ENCODE data around the gene ZNF407.
A peak's percentile ranks its signal among the peaks of the same experiment; 100 is the strongest.

The ZNF407 gene

DNA sequence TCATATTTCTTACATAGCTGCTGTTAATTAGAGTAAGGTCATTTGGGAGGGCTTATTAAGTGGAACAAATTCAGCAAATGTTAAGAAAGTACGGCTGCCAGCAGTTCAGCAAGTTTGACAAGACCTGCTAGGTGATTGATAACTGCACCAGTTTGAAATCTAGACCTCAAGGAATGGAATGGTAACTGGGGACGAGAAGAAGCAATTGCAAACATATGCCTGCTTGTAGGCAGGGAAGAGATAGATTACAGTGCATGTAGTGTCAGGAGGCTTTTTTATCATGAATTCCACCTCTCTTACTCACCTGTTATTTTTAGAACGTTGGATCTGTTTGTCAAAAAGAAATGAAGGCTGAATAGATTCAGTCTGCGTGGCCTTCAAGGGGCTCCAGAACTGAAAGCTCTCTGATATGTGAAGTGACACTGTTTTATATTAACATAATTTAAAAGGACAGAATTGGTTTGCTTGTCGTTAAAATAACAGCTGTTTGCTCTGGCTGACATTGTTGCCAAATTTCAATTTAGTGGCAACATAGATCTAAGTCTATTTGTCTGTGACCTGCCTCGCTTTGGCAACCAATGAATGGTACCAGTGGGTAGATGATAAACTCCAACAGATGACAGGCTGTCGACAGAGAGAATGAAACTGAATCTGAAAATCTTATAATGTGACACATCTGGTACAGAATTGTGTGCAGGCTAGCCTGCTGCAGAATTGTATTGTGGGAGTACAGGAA lies 199.3 kb downstream of the ZNF407 start:
- intact Hi-C loops (cut with DNase I), result no loop called here
- DNase-seq, result peak in 18 of 42 donors; percentile 11 to 65 (median 33)

DNA sequence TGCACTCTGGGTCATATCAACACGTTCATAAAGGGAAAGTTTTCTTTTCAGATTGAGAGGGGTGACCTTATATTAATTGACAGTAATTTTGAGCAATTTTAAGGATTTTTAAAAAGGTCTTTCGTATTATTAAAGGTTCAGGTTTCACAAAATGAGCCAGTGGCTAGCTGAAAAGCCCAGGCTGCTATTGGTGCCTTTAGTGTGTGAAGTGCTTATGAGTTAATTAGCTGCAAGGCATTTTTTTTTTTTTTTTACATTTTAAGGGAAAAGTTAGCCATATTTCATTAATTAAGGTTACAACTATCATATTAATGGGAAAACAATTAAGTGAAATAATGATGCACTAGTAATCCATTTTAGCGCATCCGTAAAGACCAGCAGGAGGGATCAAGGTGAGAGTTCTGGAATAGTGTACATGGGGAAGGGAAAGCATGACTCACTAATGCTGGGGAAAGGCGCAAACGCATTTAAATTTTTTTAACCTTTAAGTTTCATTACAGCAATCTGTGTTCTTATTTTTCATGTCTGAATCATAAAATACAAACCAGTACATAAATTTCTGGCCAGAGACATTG lies 200.0 kb downstream of the ZNF407 start:
- intact Hi-C loops (cut with DNase I), result no loop called here
- no peak for DNase-seq

DNA sequence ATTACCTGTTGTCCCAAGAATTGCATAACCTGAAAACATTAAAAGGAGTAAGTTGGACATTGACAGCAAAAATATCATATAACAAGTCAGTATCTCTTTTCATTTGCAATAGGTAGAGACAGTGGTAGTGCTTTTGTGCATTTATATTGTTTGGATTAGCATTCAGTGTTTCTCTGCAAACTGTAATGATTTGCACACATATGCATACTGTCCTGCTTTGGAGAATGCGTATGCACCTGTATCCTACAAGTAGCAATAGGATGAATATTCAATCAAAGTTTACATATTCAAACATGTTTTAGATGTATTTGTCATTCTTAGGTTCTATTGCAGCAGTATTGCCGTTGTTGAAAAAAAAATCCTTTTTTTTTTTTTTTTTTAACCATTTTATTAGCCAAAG lies 201.9 kb downstream of the ZNF407 start:
- DNase-seq, result no peak
- intact Hi-C loops (cut with DNase I), result no loop called here

DNA sequence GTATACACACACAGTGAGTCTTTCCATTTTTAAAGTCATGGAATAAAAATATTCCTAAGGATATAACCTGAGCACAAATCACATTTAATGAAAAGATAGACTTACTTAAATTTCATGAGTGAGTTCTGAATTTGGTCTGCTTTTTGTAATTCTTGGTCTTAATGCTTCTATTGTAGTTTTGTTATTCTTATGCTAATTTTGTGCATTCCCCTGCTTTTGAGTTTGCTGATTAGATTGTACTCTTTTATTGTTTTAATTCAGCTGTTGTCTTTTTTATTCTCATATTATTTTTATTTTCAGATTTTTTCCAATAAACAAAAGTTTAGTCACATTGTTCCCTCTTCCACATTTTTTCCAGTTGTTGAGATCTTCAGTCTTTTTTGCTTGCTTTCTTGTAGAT lies 202.4 kb downstream of the ZNF407 start:
- DNase-seq, result no peak
- intact Hi-C loops (cut with DNase I), result no loop called here

DNA sequence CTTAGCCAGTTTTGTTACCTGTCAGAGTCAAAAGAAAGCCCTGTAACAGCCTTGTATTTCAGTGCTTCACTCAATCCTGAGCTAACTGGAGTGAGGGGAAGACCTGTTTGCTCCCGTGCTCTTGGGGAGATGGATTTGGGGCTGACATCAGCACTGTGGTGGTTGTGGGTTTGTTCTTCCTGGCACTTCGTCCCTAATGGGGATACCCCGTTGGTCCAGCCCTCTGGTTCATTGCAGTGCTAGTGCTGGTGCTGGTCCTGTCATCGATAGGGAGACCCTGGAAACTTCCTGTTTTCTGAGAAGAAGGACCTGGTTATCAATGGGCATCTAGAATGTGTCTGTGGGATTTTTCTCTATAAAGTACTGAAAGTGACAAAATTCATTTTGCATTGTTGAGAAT lies 205.4 kb downstream of the ZNF407 start:
- intact Hi-C loops (cut with DNase I), result no loop called here
- no peak for DNase-seq

DNA sequence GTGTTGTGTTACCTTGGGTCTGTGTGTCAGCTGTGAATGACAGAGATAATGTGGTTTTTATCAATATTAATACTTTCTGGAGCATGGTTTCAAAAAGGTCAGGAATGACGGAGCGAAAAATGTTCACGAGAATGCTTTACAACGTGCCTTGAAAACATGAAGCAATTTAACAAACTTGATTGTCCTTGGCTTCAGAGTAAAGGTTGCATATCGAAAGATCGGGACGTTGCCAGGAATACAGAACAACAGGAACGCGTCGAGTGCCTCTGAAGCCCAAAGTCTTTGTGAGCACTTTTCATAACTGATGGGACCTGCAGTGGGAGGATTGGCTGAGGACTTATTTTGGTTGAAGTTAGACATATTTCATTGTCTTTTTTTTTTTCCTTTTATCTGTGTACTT lies 206.1 kb downstream of the ZNF407 start:
- intact Hi-C loops (cut with DNase I), result no loop called here
- DNase-seq, result no peak

DNA sequence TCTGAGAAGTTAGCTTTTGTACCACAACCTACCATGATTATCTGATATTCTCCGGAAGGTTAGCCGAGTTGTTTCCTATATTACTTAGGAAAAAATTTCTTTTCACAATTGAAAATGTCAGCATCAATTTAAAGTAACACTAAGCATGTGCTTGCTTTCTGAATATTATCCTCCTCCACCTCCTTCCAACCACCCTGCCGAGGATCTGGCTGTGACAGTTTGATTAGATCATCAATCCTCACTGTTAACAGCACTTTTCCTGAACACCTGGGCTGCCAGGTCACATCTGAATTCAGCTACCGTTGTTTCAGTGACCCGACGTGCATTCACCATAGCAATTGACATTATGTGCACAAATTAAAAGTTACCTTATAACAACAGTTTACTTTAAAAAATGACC lies 207.0 kb downstream of the ZNF407 start:
- intact Hi-C loops (cut with DNase I), result no loop called here
- DNase-seq, result peak in 30 of 42 donors; percentile 15 to 80 (median 49)

DNA sequence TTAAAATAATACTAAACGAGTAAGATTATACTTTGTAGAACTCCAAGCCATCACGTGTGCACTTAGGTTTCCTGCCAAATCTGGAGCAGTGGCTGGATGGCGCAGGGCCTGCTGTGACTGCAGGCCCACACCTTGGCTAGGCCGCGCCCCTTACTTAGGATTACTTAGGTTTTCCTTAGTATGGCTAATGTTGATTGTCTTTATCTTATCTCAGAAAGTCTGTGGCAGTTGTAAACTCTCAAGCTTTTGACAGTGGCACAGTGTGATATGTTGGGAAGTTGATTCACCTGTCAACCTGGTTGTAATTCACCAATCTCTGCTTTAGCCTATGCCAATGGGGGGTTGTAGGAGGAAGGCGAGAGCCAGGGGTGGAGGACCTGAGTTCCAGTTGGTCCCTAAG lies 208.4 kb downstream of the ZNF407 start:
- no peak for DNase-seq
- intact Hi-C loops (cut with DNase I), result no loop called here

DNA sequence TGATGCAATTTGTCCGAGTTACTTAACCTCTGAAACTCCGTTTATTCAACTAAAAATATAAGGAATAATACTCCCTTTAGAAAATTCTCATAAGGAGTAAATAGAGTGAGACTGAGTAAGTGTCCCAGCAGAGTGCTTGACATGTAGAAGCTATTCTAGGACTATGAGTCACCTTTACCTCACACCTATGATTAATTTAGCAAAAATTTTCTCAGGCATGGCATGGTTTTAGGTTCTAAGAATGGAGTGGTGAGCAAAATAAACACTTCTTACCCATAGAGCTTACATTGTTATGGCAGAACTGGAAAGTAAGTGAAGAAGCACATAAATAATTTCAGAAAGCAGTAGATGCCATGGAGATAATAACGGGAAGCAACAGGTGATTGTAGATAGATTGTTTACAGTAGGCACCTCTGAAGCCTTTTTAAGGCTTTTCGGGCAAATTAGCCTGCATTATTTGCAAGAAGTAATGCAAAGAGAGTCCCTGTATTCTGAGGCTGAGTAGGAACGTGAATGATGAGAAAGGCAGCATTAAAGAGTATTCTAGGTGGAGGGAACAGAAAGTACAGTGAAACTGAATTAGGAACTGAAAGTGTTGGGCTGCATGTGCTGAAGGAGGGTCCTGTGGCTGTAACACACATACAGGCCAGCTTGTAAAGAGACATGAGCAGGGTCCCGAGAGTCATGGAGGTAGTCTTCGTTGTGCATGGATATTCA lies 209.2 kb downstream of the ZNF407 start:
- DNase-seq, result no peak
- intact Hi-C loops (cut with DNase I), result no loop called here

DNA sequence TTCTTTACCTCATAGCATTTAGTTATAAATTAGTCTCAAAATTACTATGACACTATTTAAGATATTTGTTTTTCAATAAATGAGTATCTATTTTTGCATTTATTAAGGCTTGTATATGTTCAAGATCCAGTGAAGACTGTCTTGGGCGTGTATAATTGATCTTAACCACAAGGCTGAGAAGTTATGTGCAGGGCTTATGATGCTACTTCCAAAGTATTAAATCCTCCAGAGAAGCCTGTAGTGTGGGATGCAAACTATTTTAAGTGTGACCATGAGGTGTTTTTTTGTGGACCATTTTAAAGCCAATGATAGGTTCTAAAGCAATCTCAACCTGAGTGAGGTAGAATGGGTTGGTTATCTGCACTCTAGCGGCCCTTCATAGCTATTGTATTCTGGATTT lies 219.9 kb downstream of the ZNF407 start:
- intact Hi-C loops (cut with DNase I), result no loop called here
- DNase-seq, result no peak

DNA sequence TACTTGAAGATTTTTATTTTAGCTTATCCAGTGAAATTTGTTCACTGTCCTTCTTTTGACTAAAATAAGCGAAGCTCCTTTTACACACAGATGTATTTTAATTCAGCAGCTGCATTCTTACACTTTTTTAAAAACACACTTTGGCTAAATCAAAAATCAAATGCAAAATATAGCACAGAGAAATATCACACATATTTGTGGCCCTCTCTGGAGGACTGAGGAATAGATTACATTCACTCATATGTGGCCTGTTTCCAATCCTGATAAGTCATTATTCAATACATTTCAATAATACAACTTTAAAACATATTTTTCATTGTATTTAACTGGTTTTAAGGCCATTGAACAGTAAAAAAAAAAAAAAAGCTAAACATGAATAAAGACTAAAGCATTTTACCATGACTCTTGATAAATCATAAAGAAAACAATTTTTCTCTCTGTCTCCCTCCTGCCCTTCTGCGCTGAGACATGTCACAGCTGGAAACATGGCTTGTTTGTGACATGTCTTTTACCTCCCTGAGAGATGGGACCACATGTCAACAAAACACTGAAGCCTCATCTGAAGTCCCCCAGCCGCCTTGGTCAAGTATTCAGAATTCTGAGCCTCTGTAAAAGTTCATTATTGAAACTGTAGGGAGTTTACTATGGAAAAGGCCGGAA lies 221.0 kb downstream of the ZNF407 start:
- no peak for DNase-seq
- intact Hi-C loops (cut with DNase I), result no loop called here

DNA sequence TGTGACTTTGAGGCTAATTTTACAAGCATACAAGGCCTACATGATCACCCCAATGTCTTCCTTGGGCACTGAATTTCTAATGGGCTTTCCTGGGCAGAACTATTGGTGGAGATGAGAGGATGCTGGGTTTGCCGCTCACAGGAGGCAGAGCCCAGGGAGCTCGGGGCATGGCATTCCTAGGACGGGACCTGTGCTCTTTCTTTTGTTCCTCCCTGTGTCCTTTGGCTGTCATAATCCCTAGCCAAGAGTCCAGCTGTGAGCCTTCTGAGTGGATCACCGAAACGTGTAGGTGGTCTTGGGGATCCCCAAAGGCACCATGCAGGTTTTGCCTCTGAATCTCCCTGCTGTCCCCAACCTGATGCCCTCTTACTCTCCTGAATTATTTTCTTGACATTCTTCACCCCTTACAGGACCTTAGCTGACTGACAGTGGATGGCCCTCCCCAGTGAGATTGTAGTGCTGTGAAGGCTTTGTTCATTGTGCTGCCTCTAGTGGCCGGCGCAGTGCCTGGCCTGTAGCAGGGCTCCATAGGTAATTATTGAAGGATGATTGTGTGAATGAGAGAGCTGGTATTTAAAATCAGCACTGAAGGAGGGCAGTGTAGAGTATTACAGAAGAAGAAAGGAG lies 221.9 kb downstream of the ZNF407 start:
- DNase-seq, result peak in 12 of 42 donors; percentile 11 to 63 (median 23)
- intact Hi-C loops (cut with DNase I), result no loop called here

DNA sequence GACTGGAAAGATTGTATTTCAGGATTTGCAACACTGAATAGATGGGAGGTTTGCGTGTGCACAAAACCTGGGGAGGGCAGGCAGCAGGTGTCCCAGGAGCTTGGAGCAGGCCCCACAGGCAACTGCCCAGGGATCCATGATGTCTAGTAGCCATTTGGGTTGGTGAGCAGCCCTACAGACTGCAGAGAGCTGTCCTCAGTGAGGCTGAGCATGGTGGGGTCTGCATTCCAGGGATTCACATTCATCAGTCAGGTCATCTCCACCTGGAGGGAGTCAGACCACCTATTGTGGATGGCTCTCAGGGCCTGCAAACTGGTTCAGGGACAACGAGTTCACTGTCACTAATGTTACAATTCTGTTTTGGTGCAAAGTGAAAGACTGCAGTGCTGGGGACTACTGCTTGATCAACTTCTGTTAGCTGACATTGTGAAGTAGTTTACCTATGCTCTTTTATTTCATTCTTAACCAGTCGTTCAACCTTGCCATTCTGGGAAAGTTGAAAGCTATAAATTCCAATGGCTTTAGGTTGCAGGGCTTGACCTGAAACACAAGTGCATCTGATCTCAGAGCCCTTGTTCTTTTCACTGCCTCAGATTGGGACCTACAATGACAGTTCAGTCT lies 222.6 kb downstream of the ZNF407 start:
- no peak for DNase-seq
- intact Hi-C loops (cut with DNase I), result no loop called here

DNA sequence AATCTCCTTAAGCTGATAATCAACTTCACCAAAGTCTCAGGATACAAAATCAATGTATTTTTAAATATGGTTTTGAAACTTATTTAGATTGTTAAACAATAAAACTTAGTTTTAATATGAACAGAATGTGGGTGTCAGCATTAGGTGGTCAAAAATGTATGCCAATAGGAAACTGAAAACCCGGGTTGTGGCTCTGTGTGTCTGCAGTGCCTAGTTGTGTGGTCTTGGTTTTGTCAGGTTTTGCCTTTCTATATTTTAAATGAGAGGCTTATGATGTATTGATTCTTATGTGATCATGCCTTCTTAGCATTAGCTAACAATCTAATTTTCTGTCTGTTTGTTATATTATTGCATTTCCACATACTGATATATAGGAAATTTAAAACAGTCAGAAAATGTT lies 227.8 kb downstream of the ZNF407 start:
- DNase-seq, result no peak
- intact Hi-C loops (cut with DNase I), result no loop called here

DNA sequence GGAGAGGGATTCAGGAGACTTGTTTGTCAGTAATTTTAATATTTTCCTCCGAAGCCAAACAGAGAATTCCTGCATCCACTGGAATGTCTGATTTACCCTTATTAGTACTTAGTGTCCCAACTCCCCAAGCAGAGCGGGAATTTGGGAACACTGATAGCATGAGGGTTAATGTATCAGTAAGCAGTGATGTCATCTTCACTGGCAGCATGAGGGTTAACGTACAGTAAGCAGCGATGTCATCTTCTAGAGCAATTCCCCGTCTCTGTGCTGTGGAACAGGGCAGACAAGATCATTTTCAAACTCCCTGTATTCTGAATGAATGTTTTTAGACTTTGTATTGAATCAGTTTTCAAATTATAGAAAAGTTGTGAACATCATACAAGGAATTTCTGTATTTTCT lies 228.9 kb downstream of the ZNF407 start:
- intact Hi-C loops (cut with DNase I), result no loop called here

DNA sequence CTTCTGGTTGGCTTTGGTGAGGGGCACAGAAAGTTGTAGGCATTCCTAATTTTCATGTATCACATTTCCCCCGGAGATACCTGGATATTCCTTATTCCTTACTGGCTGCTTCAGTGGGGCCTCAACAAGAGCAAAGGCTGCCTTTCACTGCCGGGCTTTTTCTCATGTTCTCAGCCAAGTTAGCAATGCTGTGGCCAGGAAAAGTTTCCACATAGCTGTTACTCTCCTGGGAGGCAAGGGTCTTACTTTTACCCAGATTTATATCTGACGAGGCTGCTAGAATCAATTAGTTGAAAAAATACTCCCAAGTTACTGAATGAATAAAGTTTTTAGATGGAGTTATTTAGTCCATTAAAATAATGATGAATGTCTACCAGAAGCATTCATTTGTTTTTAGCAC lies 230.5 kb downstream of the ZNF407 start:
- DNase-seq, result no peak
- intact Hi-C loops (cut with DNase I), result no loop called here

More for the DNA sequence above, 228.9 kb downstream of the ZNF407 start:
- no peak for DNase-seq

DNA sequence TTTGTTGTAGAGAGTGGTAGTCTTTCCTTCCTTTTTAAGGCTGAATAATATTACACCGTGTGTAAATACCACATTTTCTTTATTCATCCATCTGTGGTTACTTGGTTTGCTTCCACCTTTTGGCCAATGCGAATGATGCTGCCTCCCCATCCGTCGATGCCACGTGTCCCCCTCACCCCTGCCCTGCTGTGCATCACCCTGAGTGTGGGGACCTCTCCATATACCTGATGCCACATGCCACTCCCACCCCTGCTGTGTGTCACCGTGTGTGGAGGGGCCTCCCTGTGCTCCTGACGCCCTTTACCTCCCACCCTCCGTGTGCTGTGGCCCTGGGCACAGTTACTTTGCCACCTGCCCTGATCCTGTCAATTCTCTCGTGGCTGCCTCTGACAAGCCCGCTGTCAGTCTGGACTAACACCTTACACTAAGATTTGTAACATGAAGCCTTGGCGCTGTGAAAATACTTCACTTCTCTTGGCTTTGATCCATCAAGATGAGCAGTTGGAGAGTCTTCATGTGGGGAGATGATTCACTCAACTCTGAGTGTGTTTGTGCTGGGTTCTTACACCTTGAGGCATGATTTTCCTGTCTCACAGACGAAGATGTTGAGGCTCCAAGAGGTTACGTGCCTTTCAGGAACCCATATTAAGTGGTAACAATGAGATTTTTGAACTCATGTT lies 234.0 kb downstream of the ZNF407 start:
- intact Hi-C loops (cut with DNase I), result no loop called here
- no peak for DNase-seq

DNA sequence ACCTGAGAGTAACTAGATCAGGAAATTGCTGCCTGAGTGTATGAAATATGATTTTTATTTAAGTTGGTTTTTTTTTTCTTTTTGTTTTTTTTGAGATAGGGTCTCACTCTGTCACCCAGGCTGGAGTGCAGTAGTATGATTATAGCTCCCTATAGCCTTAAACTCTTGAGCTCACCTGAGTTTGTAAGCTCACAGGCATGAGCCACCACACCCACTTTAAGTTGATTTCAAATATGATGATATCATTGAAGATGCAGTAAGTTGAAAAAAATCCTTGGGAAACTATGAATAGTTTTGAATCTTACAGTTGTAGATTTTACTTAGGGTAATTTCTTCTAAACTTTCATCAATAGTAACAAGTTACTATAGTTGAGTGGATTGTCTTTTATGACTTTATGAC lies 234.7 kb downstream of the ZNF407 start:
- intact Hi-C loops (cut with DNase I), result no loop called here
- DNase-seq, result no peak

DNA sequence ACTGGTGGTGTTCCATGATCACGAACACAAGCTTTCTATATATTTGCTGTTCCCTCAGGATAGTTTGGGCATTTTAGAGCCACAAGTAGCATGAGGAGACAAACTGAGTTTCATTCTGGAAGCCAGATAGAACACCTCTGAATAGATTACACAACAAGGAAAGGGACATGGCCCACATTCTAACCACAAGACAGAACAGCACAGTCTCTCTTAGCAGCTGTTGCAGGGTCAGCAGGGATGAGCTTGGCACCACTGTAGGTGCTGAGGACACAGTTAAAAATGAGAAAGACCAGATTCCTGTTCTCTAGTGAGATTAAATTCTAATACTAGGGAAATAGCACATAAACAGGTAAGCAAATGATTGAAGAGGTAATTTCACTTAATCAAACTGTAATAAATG lies 235.3 kb downstream of the ZNF407 start:
- no peak for DNase-seq
- intact Hi-C loops (cut with DNase I), result no loop called here

All from head of caudate nucleus (tissue), 42 donors.